Activated naive CD8-positive, alpha-beta T cell (primary cell): ENCODE data around the gene TFB2M.
"Not testable (repeated sequence)": the region's sequence is repeated elsewhere in the genome, so short reads cannot be mapped to it uniquely, and the experiment has no call there.

Experiments
- H3K27ac Mint-ChIP-seq: one replicate; pipeline ENCODE4 v1.8.0; 2021; ENCODE audit warnings: mixed read lengths
- H3K27me3 Mint-ChIP-seq: one replicate; pipeline ENCODE4 v1.8.0; 2021; ENCODE audit warnings: mixed read lengths
- H3K36me3 Mint-ChIP-seq: one replicate; pipeline ENCODE4 v1.8.0; 2021; ENCODE audit warnings: mixed read lengths
- H3K4me1 Mint-ChIP-seq: one replicate; pipeline ENCODE4 v1.8.0; 2021; ENCODE audit warnings: low read depth, mixed read lengths
- H3K4me3 Mint-ChIP-seq: one replicate; pipeline ENCODE4 v1.8.0; 2021; ENCODE audit warnings: mild to moderate bottlenecking, mixed read lengths
- H3K9me3 Mint-ChIP-seq: one replicate; pipeline ENCODE4 v1.8.0; 2021; ENCODE audit warnings: low read depth, mixed read lengths

The TFB2M gene

GRCh38 chr1:246566128-246566812 lies at the start of gene TFB2M, which contains the start of gene CNST:
TFB2M (minus strand) TSS chr1:246566261; CDS start chr1:246566138, 123 bp downstream.
CNST (plus strand) TSS chr1:246566456; CDS start chr1:246591563, 25,107 bp downstream.
- Mint-ChIP-seq H3K27ac (peak within 1 kb of the TSS; percentile 96), H3K4me3 (peak within 1 kb of the TSS; percentile 98), H3K27me3 (no peaks in the 10 kb centered on the region), H3K4me1 (peaks cover 51% of the 10 kb centered on the region), H3K36me3 (peaks cover 6% of the 10 kb centered on the region), H3K9me3 (no peaks in the 10 kb centered on the region)

GRCh38 chr1:246613096-246613758 lies 47.2 kb upstream of the TFB2M start:
- no peak overlapping the region for H3K4me3 Mint-ChIP-seq
- H3K9me3 Mint-ChIP-seq = no peaks in the 10 kb centered on the region
- peaks cover 59% of the 10 kb centered on the region for H3K4me1 Mint-ChIP-seq
- H3K27ac Mint-ChIP-seq = peak overlapping the region; percentile 38
- H3K27me3 Mint-ChIP-seq = no peaks in the 10 kb centered on the region
- H3K36me3 Mint-ChIP-seq = peaks cover 10% of the 10 kb centered on the region

- Mint-ChIP-seq H3K27ac (peak overlapping the region; percentile 74), H3K9me3 (no peaks in the 10 kb centered on the region), H3K4me3 (no peak overlapping the region), H3K27me3 (no peaks in the 10 kb centered on the region), H3K4me1 (peaks cover 59% of the 10 kb centered on the region), H3K36me3 (peaks cover 7% of the 10 kb centered on the region)
Observed at GRCh38 chr1:246609632-246610031, 43.6 kb upstream of the TFB2M start.

GRCh38 chr1:246608616-246609376 lies 42.7 kb upstream of the TFB2M start:
- Mint-ChIP-seq H3K27me3 (no peaks in the 10 kb centered on the region), H3K9me3 (no peaks in the 10 kb centered on the region), H3K4me1 (peaks cover 60% of the 10 kb centered on the region), H3K36me3 (peaks cover 7% of the 10 kb centered on the region), H3K4me3 (peak overlapping the region; percentile 14), H3K27ac (peak overlapping the region; percentile 74)

- Mint-ChIP-seq H3K27ac (no peak overlapping the region), H3K4me1 (peaks cover 66% of the 10 kb centered on the region), H3K4me3 (no peak overlapping the region), H3K36me3 (peaks cover 9% of the 10 kb centered on the region), H3K9me3 (no peaks in the 10 kb centered on the region), H3K27me3 (no peaks in the 10 kb centered on the region)
Observed at GRCh38 chr1:246607462-246607861, 41.4 kb upstream of the TFB2M start.

GRCh38 chr1:246605231-246605630 lies 39.2 kb upstream of the TFB2M start:
- H3K27ac Mint-ChIP-seq, H3K27me3 Mint-ChIP-seq, H3K36me3 Mint-ChIP-seq, H3K9me3 Mint-ChIP-seq, H3K4me3 Mint-ChIP-seq: not testable (repeated sequence)
- H3K4me1 Mint-ChIP-seq = peaks cover 67% of the 10 kb centered on the region

GRCh38 chr1:246602194-246602593 lies 36.1 kb upstream of the TFB2M start:
- H3K27me3 Mint-ChIP-seq = no peaks in the 10 kb centered on the region
- H3K4me1 Mint-ChIP-seq = peaks cover 69% of the 10 kb centered on the region
- peak overlapping the region; percentile 36 for H3K27ac Mint-ChIP-seq
- H3K9me3 Mint-ChIP-seq = no peaks in the 10 kb centered on the region
- peaks cover 3% of the 10 kb centered on the region for H3K36me3 Mint-ChIP-seq
- peak overlapping the region; percentile 9 for H3K4me3 Mint-ChIP-seq

GRCh38 chr1:246600579-246600978 lies 34.5 kb upstream of the TFB2M start:
- no peaks in the 10 kb centered on the region for H3K27me3 Mint-ChIP-seq
- peaks cover 7% of the 10 kb centered on the region for H3K36me3 Mint-ChIP-seq
- peaks cover 83% of the 10 kb centered on the region for H3K4me1 Mint-ChIP-seq
- H3K4me3 Mint-ChIP-seq = no peak overlapping the region
- no peaks in the 10 kb centered on the region for H3K9me3 Mint-ChIP-seq
- peak overlapping the region; percentile 77 for H3K27ac Mint-ChIP-seq

- Mint-ChIP-seq H3K27me3 (no peaks in the 10 kb centered on the region), H3K9me3 (no peaks in the 10 kb centered on the region), H3K4me1 (peaks cover 84% of the 10 kb centered on the region), H3K4me3 (no peak overlapping the region), H3K27ac (peak overlapping the region; percentile 61), H3K36me3 (peaks cover 10% of the 10 kb centered on the region)
Observed at GRCh38 chr1:246599315-246599714, 33.3 kb upstream of the TFB2M start.

GRCh38 chr1:246597971-246598370 lies 31.9 kb upstream of the TFB2M start:
- no peaks in the 10 kb centered on the region for H3K9me3 Mint-ChIP-seq
- H3K4me3 Mint-ChIP-seq = no peak overlapping the region
- no peak overlapping the region for H3K27ac Mint-ChIP-seq
- H3K27me3 Mint-ChIP-seq = no peaks in the 10 kb centered on the region
- peaks cover 78% of the 10 kb centered on the region for H3K4me1 Mint-ChIP-seq
- H3K36me3 Mint-ChIP-seq = peaks cover 8% of the 10 kb centered on the region

- Mint-ChIP-seq H3K27me3 (no peaks in the 10 kb centered on the region), H3K4me1 (peaks cover 76% of the 10 kb centered on the region), H3K27ac (no peak overlapping the region), H3K4me3 (no peak overlapping the region), H3K9me3 (no peaks in the 10 kb centered on the region), H3K36me3 (peaks cover 8% of the 10 kb centered on the region)
Observed at GRCh38 chr1:246597340-246597739, 31.3 kb upstream of the TFB2M start.

GRCh38 chr1:246595146-246595545 lies 29.1 kb upstream of the TFB2M start:
- no peak overlapping the region for H3K4me3 Mint-ChIP-seq
- peaks cover 73% of the 10 kb centered on the region for H3K4me1 Mint-ChIP-seq
- H3K9me3 Mint-ChIP-seq = no peaks in the 10 kb centered on the region
- no peak overlapping the region for H3K27ac Mint-ChIP-seq
- peaks cover 12% of the 10 kb centered on the region for H3K36me3 Mint-ChIP-seq
- H3K27me3 Mint-ChIP-seq = no peaks in the 10 kb centered on the region

GRCh38 chr1:246592695-246593094 lies 26.6 kb upstream of the TFB2M start:
- H3K27ac Mint-ChIP-seq = no peak overlapping the region

GRCh38 chr1:246591958-246592357 lies 25.9 kb upstream of the TFB2M start:
- Mint-ChIP-seq H3K9me3 (no peaks in the 10 kb centered on the region), H3K4me1 (peaks cover 63% of the 10 kb centered on the region), H3K36me3 (peaks cover 13% of the 10 kb centered on the region), H3K4me3 (no peak overlapping the region), H3K27me3 (no peaks in the 10 kb centered on the region), H3K27ac (no peak overlapping the region)

More at GRCh38 chr1:246592695-246593094, 26.6 kb upstream of the TFB2M start:
- no peak overlapping the region for H3K4me3 Mint-ChIP-seq
- H3K36me3 Mint-ChIP-seq = peaks cover 13% of the 10 kb centered on the region
- no peaks in the 10 kb centered on the region for H3K9me3 Mint-ChIP-seq
- no peaks in the 10 kb centered on the region for H3K27me3 Mint-ChIP-seq
- H3K4me1 Mint-ChIP-seq = peaks cover 64% of the 10 kb centered on the region

GRCh38 chr1:246591504-246591903 lies 25.4 kb upstream of the TFB2M start:
- no peak overlapping the region for H3K4me3 Mint-ChIP-seq

More at GRCh38 chr1:246591504-246591903, 25.4 kb upstream of the TFB2M start:
- Mint-ChIP-seq H3K27ac (peak overlapping the region; percentile 34), H3K9me3 (no peaks in the 10 kb centered on the region), H3K27me3 (no peaks in the 10 kb centered on the region), H3K4me1 (peaks cover 61% of the 10 kb centered on the region), H3K36me3 (peaks cover 11% of the 10 kb centered on the region)
